Psoas muscle (tissue), 8 donors: ENCODE data around the gene SPATA19. TPM values are rescaled to one million over a fixed set of nuclear protein-coding genes. Genes with fewer than 3 reads are reported as not detected.

ENCODE experiments used
- ATAC-seq, 4 donors: fragments of 200-7000 bp; cut with Tn5 transposase; one replicate each; pipeline ENCODE4 v1.9.1; 2020; ENCODE audit warnings: moderate library complexity in 3 of 4, mild to moderate bottlenecking in 2 of 4
- DNase-seq, 2 donors: peaks; one replicate each; pipeline ENCODE4 v3.0.0-alpha.2; 2020
- H3K27ac ChIP-seq: fragments of 200-600 bp; one replicate; pipeline ENCODE4 v1.8.0; 2022
- H3K27me3 ChIP-seq, 3 donors: fragments of 200-600 bp in 1 of 3; one replicate each; pipeline versions ENCODE4 v1.6.1 to v1.8.0; 2013 to 2022; ENCODE audit warnings: low read length in 2 of 3, mild to moderate bottlenecking in 2 of 3, moderate library complexity in 1 of 3; ENCODE audit not compliant: insufficient read depth in 3 of 3
- H3K36me3 ChIP-seq, 2 donors: fragments of 200-600 bp in 1 of 2; one replicate each; pipeline versions ENCODE4 v1.6.1 to v1.8.0; 2013 to 2022; ENCODE audit warnings: low read depth in 1 of 2, mild to moderate bottlenecking in 1 of 2, moderate library complexity in 1 of 2; ENCODE audit not compliant: insufficient read depth in 1 of 2
- H3K4me1 ChIP-seq: fragments of 200-600 bp; one replicate; pipeline ENCODE4 v1.8.0; 2022
- H3K4me3 ChIP-seq: fragments of 200-600 bp; one replicate; pipeline ENCODE4 v1.8.0; 2022; ENCODE audit warnings: mild to moderate bottlenecking
- H3K9me3 ChIP-seq: fragments of 200-600 bp; one replicate; pipeline ENCODE4 v1.8.0; 2022
- CTCF ChIP-seq: fragments of 200-600 bp; IDR thresholded peaks from one replicate; pipeline ENCODE4 v1.8.0; 2022; ENCODE audit warnings: antibody characterized with exemption
- WGBS, 3 donors: extraction: QIAGEN DNeasy Blood & Tissue Kit; methylation state at CpG; one replicate each; pipeline versions ENCODE4 v1.1.6 to v1.1.7; 2013; 5-methylcytosine and 5-hydroxymethylcytosine counted together
- intact Hi-C, 2 donors: fragments of 100-400 bp; cut with DNase I; formaldehyde crosslinking; loops; one replicate each; pipeline versions ENCODE4 v1.11.0 to v1.14.2; 2022
- polyA plus RNA-seq, 3 donors: library from polyadenylated mRNA; stranded (reverse); fragments of 200-250 nt; gene quantifications; one replicate each; pipeline ENCODE4 v1.2.3, GENCODE V29; 2013
- total RNA-seq, 4 donors: library from RNA; stranded (reverse); fragmentation: NEBNext Ultra II Directional in 2 of 4; extraction: Animal tissue kit (Norgen Biotek cat#: 25700) in 2 of 4; gene quantifications; one replicate each; pipeline versions ENCODE4 v1.2.1 to v1.2.4, GENCODE V29; 2021 to 2023
- donor health status: healthy with polysubstance abuse.
- donor health status: DM: no; HTN: no; CAD: no; lungs with moderate emphysema.
- donor health status: Bipolar disorder and iron deficiency.
- donor health status: healthy.
- donor health status: DM: yes; HTN: yes; CAD: no.
- donor health status: DM: no; HTN: no; CAD: no.
- donor health status: DM: no; HTN: no; CAD: no.
- donor health status: DM: yes; HTN: yes; CAD: no.

SPATA19 gene
- total and polyA plus RNA-seq, 7 donors = not detected

GRCh38 chr11:133790995-133791394 is 54.3 kb downstream of the SPATA19 start:
- peaks cover 0 to 10% (median 3%) of the 10 kb centered on the region in 3 donors for H3K27me3 ChIP-seq
- H3K4me3 ChIP-seq = no peak overlapping the region
- H3K27ac ChIP-seq = no peak overlapping the region
- intact Hi-C loops = no loop called here
- ATAC-seq (no peak), DNase-seq (no peak)
- TF ChIP-seq CTCF = no peak
- WGBS, 3 donors = 77 to 81% (median 80%) methylated on average over 5 of the region's 5 CpGs
- H3K9me3 ChIP-seq = no peaks in the 10 kb centered on the region
- no peaks in the 10 kb centered on the region for H3K4me1 ChIP-seq
- H3K36me3 ChIP-seq = no peaks in the 10 kb centered on the region

Other genes starting within 250 kb of the SPATA19 start
- 1 to 10 TPM in 2 of 4 donors, under 1 TPM in 2; 0.84 to 3.4 (median 1.0) TPM for gene IGSF9B, start 111.5 kb upstream of the SPATA19 start, total RNA-seq
- gene IGSF9B, start 111.5 kb upstream of the SPATA19 start, polyA plus RNA-seq = 1 to 10 TPM in 1 of 3 donors, under 1 TPM in 2; 0.56 to 1.5 (median 0.65) TPM
- 10 to 100 TPM in 1 of 4 donors, 1 to 10 TPM in 3; 2.4 to 12.7 (median 7.7) TPM for gene JAM3, start 223.6 kb upstream of the SPATA19 start, total RNA-seq
- 1 to 10 TPM; 3.0 to 5.8 (median 3.9) TPM for gene JAM3, start 223.6 kb upstream of the SPATA19 start, polyA plus RNA-seq